ENCODE data around the gene FOXE3. TPM values are rescaled to one million over a fixed set of nuclear protein-coding genes. Genes with fewer than 3 reads are reported as not detected.

FOXE3 gene
- total and polyA plus RNA-seq, 9 of the 15 experiments (the other 6 are each of a cell fraction or from before 2014, with no cell fraction given) = not detected

- in situ Hi-C loops (cut with MboI) = no loop called here
- peaks cover 33 to 39% of the 10 kb centered on the region in 2 experiments for H3K27me3 ChIP-seq (ENCODE audit: control insufficient read depth in 2 of 2, insufficient read depth in 2 of 2, low read length in 2 of 2)
- TF ChIP-seq HNRNPK (IDR thresholded peaks at IDR 0.05; ENCODE audit: low read depth, low read length, poor library complexity, severe bottlenecking) = no peak
- TF ChIP-seq ZNF75A (CRISPR knock-in tag; IDR thresholded peaks at IDR 0.05) = no peak
- no peak for TF ChIP-seq ZNF318 (IDR thresholded peaks at IDR 0.05; ENCODE audit: borderline replicate concordance in 1 of 2, low read depth in 1 of 2)
- TF ChIP-seq SRSF3 (IDR thresholded peaks at IDR 0.05; ENCODE audit: insufficient read depth, low read length) = no peak
- TF ChIP-seq MECOM (CRISPR knock-in tag; IDR thresholded peaks at IDR 0.05) = no peak
- TF ChIP-seq FOXM1 (IDR thresholded peaks at IDR 0.05; ENCODE audit: low read depth) = no peak
- TF ChIP-seq FOXM1 (CRISPR knock-in tag; IDR thresholded peaks at IDR 0.05; ENCODE audit: low read depth) = no peak
Measured at GRCh38 chr1:47452426-47452825, 36.3 kb downstream of the FOXE3 start.

More at GRCh38 chr1:47452426-47452825, 36.3 kb downstream of the FOXE3 start:
- POLR2A ChIA-PET = interaction anchor here (0.9 to 2.5 kb wide), 4 partner anchors 10 to 273 kb away, joined by 3 to 8 read pairs (median 4); no protein-coding TSS in a partner anchor
- Histone ChIP-seq H3K27ac (ENCODE audit: extremely low read depth, low read depth, low read length) (no peak overlapping the region), H3K9ac (ENCODE audit: insufficient read depth in 1 of 2, low read depth in 2 of 2, low read length in 2 of 2) (no peak overlapping the region), H3K9me3 (replicated peaks; ENCODE audit: control insufficient read depth, insufficient read depth, low read depth, low read length) (no peaks in the 10 kb centered on the region), H3K4me2 (ENCODE audit: insufficient read depth, low read length) (no peak overlapping the region), H3K79me2 (ENCODE audit: control insufficient read depth, insufficient read depth, low read length) (no peaks in the 10 kb centered on the region), H4K20me1 (replicated peaks; ENCODE audit: control insufficient read depth, insufficient read depth, low read length) (peaks cover 12% of the 10 kb centered on the region; the same call in 1 of the 2 replicates), H3K36me3 (ENCODE audit: control insufficient read depth, insufficient read depth, low read length) (no peaks in the 10 kb centered on the region), H3K9me1 (ENCODE audit: control insufficient read depth, insufficient read depth, low read length) (no peaks in the 10 kb centered on the region), H2AFZ (ENCODE audit: low read depth, low read length) (no peak overlapping the region), H3K4me3 (no peak overlapping the region), H3K4me1 (replicated peaks in 1 of 2; ENCODE audit: control insufficient read depth in 2 of 2, insufficient read depth in 2 of 2, low read length in 2 of 2) (peaks cover 0 to 4% of the 10 kb centered on the region in 2 experiments; a peak in 1 of 5 replicates)
- CTCF ChIA-PET (ENCODE audit: low intra/inter-chr PET ratio) = no interaction called here
- intact Hi-C loops (cut with micrococcal nuclease) = loop anchor here (5.0 kb wide), 3 partner anchors 60 to 275 kb away; no protein-coding TSS in a partner anchor
- ATAC-seq = no peak
- no TSS peak for BruUV-seq (replicated peaks)
- 0% methylated on average over 1 of the region's 1 CpG for WGBS (ENCODE audit: insufficient coverage, low coverage, missing lambda C conversion rate)
- no peak for DNase-seq (ENCODE audit: extremely low read depth in 1 of 4, low spot score in 3 of 4)
- no peak for FAIRE-seq

Data from K562 (cell line).